Stimulated activated CD8-positive, alpha-beta memory T cell treated with anti-CD3 and anti-CD28 coated beads, Interleukin-12 subunit alpha, Interleukin-12 subunit beta, amount 100 ng/mL, for 24 hours (primary cell): ENCODE results near the gene ZNF451.
"Not testable (repeated sequence)": the region's sequence is repeated elsewhere in the genome, so short reads cannot be mapped to it uniquely, and the experiment has no call there.

Experiments used
- DNase-seq: peaks from one replicate; pipeline ENCODE4 v3.0.0-alpha.2; 2020; ENCODE audit errors: extremely low read depth

The ZNF451 gene

DNA sequence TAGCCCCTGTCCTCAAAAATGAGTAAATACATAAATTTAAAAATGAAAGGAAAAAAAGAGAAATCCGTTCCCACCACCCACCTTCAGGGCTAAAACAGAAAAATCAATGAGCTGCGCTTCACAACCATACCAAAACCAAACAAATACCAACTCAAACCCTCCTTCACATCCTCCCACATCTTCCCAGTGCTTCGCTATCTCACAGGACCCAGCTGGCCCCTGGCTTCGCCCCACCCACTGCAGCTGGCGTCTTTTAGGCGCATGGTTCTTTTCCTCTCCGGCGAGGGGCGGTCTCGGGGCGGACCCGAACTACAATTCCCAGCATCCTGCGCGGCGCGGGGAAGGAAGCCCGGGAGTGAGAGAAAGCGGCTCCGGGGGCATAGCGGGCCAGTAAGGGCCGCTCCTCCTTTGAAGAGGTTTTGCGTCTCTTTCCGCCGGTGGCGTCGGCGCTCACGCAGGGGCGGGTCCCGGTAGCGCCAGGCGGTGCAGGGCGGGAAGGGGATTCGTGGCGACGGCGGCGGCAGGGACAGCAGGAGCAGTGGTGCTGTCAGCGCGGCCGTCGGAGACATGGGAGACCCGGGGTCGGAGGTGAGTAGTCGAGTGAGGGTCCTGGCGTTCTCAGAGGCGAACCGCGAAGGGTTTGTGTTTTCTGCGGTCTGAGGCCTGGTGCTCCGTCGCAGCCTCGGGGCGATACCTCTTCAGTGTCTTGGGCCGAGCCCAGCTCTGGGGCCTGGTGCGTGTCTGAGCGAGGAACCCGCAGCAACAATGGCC is at the start of gene ZNF451:
Gene ZNF451 (plus strand): TSS at position 502 of the 771 bp plus-strand sequence. CDS start 66 bp downstream, at position 568.
- DNase-seq: peak; percentile 95

- DNase-seq: not testable (repeated sequence)
These were observed 45.9 kb upstream of the ZNF451 start for GRCh38 chr6:57044061-57044460.

GRCh38 chr6:57044568-57044967 is 45.4 kb upstream of the ZNF451 start:
- no peak for DNase-seq

DNA sequence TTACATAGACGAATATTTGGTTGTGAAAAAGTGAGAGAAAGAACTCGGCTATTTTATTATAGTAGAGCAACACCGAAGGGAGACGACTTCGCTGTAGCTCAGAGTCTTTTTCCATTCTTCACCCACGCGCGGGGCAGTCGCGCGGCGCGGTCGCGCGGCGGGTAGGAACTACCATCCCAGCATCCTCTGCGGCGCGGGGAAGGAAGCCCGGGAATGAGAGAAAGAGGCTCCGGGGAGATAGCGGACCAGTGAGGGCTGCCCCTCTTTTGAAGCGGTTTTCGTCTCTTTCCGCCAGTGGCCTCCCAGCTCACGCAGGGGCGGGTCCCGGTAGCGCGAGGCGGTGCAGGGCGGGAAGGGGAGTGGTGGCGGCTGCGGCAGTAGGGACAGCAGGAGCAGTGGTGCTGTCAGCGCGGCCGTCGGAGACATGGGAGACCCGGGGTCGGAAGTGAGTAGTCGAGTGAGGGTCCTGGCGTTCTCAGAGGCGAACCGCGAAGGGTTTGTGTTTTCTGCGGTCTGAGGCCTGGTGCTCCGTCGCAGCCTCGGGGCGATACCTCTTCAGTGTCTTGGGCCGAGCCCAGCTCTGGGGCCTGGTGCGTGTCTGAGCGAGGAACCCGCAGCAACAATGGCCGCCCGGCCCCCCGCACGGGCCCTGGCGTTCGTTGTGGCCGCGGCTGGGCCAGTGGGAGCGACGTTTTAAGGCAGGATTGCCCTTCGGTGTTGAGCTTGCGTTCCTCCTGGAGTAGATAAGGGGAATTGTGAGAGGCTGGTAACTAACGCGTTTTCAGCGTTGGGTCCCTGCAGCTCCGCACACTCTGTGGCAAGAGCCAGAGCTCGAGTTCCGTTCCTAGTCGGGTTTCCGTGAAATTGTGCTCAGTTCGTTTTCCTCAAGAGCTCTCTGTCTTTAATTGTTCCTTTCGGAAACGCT is 43.4 kb upstream of the ZNF451 start, which contains the start of gene KIAA1586:
Gene KIAA1586 (plus strand): TSS at position 362 of the 925 bp plus-strand sequence. CDS start 63 bp downstream, at position 425.
- DNase-seq: peak; percentile 58

GRCh38 chr6:57047257-57047585 is 42.8 kb upstream of the ZNF451 start:
- not testable (repeated sequence) for DNase-seq

DNA sequence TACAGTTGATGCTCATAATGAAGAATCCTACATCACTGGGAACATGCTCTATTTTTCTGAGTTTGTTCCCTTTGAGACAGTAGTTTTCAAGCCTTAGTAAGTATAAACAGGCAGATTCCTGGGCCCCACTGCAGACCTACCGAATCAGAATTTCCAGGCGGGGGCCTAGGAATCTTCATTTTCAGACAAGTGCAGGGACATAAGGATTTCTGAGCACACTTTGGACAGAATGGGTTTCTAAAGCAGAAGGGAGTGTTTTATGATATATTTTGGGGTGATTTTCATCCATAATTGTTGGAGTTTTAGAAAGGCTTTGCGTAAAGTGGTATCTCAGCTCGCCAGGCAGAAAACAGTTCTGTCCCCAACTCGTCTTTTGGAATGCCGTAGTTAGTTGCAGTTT is 42.1 kb upstream of the ZNF451 start:
- not testable (repeated sequence) for DNase-seq

DNA sequence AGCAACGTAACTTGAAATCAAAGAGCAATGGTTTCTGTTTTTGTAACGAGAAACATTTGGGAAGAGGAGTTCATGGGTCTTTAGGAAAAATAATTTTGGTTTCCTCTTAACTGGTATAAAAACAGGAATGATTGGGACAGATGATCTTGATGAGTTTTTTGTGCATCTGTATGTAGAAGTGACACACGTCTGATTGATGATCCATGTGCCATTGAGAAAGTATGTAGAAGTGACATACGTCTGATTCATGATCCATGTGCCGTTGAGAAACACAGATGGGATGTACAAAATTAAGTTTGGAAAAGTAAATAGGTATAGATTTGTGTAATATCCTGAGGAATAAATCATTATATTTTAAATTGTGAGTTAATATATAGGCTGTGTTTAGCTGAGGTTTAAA is 41.4 kb upstream of the ZNF451 start:
- DNase-seq: no peak

- no peak for DNase-seq
These were observed 26.1 kb upstream of the ZNF451 start for GRCh38 chr6:57063847-57064246.

DNA sequence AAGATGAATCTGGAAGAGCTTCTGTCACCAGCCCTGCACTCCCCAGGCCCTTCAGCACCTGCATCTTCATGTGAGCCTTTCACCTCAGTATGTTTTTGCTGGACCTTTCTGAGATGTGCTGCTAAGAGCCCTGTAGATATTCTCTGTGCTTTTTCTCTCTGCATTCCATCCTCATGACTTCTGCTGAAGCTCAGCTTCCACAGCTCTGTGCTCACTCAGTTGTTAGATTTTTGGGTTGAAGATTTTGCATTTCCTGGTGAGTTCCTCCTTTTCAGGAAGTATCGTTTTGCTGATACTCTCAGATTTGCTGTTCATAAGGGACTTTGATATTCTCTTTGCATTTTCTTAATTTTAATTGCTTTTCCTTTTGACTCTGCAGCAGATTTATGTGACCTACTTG is 25.2 kb upstream of the ZNF451 start:
- DNase-seq: no peak

GRCh38 chr6:57068061-57068460 is 21.9 kb upstream of the ZNF451 start:
- DNase-seq: no peak

DNA sequence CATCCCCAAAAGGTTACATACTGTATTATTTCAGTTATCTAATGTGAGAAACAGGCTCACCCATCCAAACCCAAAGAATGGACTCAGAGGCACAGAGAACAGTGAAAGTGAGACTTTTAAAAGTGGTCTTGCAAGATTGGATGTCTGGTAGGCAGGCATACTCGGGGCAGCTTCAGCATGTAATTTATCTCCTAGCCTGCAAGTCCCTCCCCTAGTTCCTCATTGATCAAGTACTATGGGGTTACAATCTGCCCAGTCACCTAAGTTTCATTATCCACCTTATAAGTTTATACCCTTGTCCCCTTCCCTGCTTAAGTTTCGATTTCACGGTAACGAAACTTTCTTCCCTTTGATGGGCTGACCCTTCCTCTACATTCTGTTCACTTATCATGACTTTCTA is 20.8 kb upstream of the ZNF451 start:
- DNase-seq: no peak

DNA sequence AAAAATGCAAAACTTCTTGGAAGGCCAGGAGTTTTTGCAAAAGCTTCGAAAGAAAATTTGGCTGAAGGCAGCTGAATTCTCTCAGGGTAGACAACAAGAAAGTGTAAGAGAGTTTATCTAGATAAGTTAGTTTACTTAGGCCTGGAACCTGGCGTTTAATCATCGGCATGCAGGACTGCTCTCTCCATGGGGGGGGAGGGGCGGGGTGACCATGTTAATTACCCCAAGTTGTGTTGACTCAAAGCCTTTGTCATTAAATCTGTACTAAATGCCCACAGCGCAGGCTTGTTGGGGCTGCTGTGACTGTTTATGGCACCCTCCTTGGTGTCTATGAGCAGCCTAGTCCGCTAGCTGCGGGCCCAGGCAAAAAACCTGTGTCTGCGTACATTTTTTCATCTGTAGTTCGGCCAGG is 20.1 kb upstream of the ZNF451 start:
- no peak for DNase-seq

DNA sequence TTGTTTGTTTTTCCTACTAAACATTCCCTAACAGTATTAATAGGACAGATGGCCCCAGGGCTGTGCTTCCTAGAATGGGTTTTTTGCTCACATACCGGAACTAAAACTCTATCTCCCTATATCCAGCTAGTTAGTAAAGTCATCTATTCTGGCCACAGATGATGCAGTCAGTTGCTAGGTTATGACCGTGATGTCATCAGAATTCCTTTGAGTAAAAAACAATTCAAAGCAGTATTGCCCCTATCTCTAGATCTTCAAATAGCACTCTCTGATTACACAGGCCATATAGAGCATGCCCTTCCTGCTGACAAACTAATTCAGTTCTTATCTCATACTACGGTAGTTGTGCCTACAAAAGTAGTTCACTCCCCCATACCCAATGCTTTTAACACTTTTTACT is 17.9 kb upstream of the ZNF451 start:
- no peak for DNase-seq

- DNase-seq: no peak
These were observed 15.6 kb upstream of the ZNF451 start for GRCh38 chr6:57074383-57074782.

- DNase-seq: no peak
These were observed 14.9 kb upstream of the ZNF451 start for GRCh38 chr6:57075092-57075491.

- DNase-seq: no peak
These were observed 11.3 kb upstream of the ZNF451 start for GRCh38 chr6:57078531-57079207.

DNA sequence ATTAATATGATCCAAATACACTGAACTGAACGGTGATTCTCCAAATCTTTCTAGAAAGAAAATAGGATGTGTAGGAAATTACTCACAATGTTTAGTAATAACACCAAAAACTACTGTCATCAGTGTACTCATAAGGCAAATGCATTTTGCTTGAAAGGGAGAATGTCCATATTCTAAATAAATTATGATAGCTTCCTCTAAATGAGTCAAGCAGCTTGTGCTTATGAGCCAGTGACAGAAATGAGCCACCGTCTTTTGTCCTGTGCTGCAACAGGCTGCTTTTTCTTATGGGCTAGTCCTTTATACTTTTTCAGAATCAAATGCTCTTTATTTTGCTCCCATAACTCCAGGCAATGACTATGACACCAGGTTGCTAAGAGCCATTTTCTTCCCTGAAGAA is 4.5 kb upstream of the ZNF451 start:
- no peak for DNase-seq

DNA sequence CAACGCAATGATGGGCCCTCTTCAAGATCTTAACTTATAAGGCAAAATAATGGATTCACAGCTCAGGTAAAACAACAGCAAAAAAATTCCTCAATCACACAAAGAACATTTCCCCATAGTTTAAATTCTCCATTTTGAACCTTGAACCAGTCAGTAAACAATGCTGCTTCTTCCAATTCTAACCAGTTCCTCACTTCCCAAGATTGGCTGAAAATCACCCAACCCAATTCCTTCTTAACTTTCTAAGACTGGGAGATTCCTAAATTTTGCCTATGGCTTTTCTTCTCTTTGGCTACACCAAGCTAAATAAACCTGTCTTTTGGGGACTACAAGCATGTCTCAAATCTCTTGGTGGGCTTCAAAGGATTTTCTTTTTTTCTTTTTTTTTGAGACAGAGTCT is 3.1 kb upstream of the ZNF451 start:
- DNase-seq: no peak

DNA sequence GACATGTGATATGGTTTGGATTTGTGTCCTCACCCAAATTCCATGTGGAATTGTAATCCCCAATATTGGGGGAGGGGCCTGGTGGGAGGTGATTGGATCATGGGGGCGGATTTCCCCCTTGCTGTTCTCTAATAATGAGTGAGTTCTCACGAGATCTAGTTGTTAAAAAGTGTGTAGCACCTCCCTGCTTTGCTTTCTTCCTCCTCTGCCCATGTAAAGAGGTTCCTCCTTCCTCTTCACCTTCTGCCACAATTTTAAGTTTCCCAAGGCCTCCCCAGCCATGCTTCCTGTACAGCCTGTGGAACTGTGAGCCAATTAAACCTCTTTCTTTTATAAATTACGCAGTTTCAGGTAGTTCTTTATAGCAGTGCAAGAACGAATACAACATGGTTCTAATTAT is 2.1 kb upstream of the ZNF451 start:
- no peak for DNase-seq

DNA sequence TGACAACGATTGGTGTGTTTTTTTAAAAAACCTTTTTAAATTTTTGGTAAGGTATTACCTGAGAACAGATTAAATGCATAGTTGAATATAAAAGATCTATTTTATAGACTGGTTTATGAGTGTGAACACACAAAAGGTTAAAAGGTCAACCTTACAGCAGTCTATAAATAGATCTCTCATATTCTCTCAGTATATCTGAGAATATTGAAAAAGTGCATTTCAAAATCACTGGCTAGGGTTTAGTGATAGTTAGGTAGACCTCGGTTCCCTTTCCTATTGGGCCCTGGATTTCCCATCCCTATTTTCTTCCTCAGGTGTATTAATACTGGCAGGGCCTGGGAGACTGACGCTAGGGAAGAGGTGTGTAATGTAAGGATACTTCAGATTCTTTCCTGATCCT is 723 bp upstream of the ZNF451 start:
- no peak for DNase-seq

- DNase-seq: not testable (repeated sequence)
These were observed 575 bp downstream of the ZNF451 start for GRCh38 chr6:57090458-57091067.

DNA sequence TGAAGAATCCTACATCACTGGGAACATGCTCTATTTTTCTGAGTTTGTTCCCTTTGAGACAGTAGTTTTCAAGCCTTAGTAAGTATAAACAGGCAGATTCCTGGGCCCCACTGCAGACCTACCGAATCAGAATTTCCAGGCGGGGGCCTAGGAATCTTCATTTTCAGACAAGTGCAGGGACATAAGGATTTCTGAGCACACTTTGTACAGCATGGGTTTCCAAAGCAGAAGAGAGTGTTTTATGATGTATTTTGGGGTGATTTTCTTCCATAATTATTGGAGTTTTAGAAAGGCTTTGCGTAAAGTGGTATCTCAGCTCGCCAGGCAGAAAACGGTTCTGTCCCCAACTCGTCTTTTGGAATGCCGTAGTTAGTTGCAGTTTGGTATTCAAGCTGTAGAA is 1.4 kb downstream of the ZNF451 start:
- DNase-seq: not testable (repeated sequence)
